Activated effector memory CD4-positive, alpha-beta T cell treated with anti-CD3 and anti-CD28 coated beads, Interleukin-2, amount 50 U/mL, for 16 hours (primary cell): Measurements from ENCODE around the gene ZNF345.
A peak's percentile ranks its signal among the peaks of the same experiment; 100 is the strongest.

Experiments
- DNase-seq: peaks from one replicate; pipeline ENCODE4 v3.0.0-alpha.2; 2020

The ZNF345 gene

GRCh38 chr19:36850559-36851442 lies at the start of gene ZNF345:
Gene ZNF345, plus strand, starts transcription at chr19:36850876. Its CDS starts 25,955 bp downstream, at chr19:36876831.
- peak; percentile 94 for DNase-seq

- DNase-seq: no peak
Observed at GRCh38 chr19:36805364-36805763, 45.3 kb upstream of the ZNF345 start.

GRCh38 chr19:36807029-36807428 lies 43.6 kb upstream of the ZNF345 start:
- DNase-seq: no peak

- DNase-seq: no peak
Observed at GRCh38 chr19:36819130-36819630, 31.5 kb upstream of the ZNF345 start.

GRCh38 chr19:36821758-36822157 lies 28.9 kb upstream of the ZNF345 start:
- DNase-seq: no peak

- no peak for DNase-seq
Observed at GRCh38 chr19:36833430-36833829, 17.2 kb upstream of the ZNF345 start.

- no peak for DNase-seq
Observed at GRCh38 chr19:36837176-36837905, 13.3 kb upstream of the ZNF345 start.

GRCh38 chr19:36837906-36838783 lies 12.5 kb upstream of the ZNF345 start, which contains the start of gene ZNF790:
Gene ZNF790, minus strand, starts transcription at chr19:36838387. Its CDS starts 12,768 bp downstream, at chr19:36825619.
- DNase-seq: peak; percentile 94

GRCh38 chr19:36838784-36839324 lies 11.8 kb upstream of the ZNF345 start:
- DNase-seq: no peak

GRCh38 chr19:36847968-36848367 lies 2.7 kb upstream of the ZNF345 start:
- DNase-seq: no peak

GRCh38 chr19:36849701-36850558 lies 746 bp upstream of the ZNF345 start:
- DNase-seq: peak; percentile 96

- DNase-seq: no peak
Observed at GRCh38 chr19:36851898-36852297, 1.2 kb downstream of the ZNF345 start.

- no peak for DNase-seq
Observed at GRCh38 chr19:36876993-36877938, 26.6 kb downstream of the ZNF345 start.

GRCh38 chr19:36891768-36892357 lies 41.2 kb downstream of the ZNF345 start:
- no peak for DNase-seq

GRCh38 chr19:36894849-36895383 lies 44.2 kb downstream of the ZNF345 start:
- no peak for DNase-seq

- DNase-seq: no peak
Observed at GRCh38 chr19:36898422-36898821, 47.7 kb downstream of the ZNF345 start.

- peak; percentile 96 for DNase-seq
Observed at GRCh38 chr19:36915992-36916830, 65.5 kb downstream of the ZNF345 start, which contains the start of the genes ZNF568 and ZNF829. Gene ZNF568, plus strand, starts transcription at chr19:36916332. Its CDS starts 6,439 bp downstream, at chr19:36922771. Gene ZNF829, minus strand, starts transcription at chr19:36916291. Its CDS starts 1,124 bp downstream, at chr19:36915167.

- no peak for DNase-seq
Observed at GRCh38 chr19:36916991-36917390, 66.3 kb downstream of the ZNF345 start.
